SH-SY5Y (cell line): ENCODE results near the gene ADORA1.

Experiments used
- GATA2 ChIP-seq: IDR thresholded peaks from 2 replicates; pipeline ENCODE4 v1.6.1; 2011; ENCODE audit warnings: mild to moderate bottlenecking, low read depth, low read length
- GATA3 ChIP-seq: IDR thresholded peaks from 2 replicates; pipeline ENCODE4 v1.6.1; 2011; ENCODE audit warnings: low read depth, mild to moderate bottlenecking, low read length, moderate library complexity

ADORA1 gene

DNA sequence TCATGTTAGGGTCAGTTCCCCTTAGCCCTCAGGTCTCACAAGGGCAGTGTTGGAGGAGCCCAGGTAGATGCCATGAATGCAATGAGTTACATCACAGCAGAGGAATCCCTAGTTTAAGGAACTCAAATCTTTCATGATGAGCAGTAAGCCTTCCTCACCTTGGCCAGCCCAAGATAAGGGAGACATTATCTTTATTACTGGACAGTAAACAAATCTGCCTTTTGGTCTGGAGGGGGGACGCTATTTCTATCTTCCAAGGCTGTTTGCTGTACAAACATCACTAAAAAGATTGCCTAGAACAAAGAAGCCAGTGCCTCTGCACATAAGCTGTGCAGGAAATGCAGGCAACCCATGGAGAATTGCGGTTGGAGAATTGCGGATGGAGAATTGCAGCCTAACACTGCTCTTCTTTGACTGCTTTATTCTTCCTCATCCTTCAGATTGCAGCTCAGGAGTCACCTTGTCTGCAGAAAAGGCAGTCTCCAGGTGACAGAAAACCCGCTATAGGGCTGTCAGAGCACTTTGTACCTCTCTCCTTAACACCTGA lies 61.2 kb downstream of the ADORA1 start:
- no peak for TF ChIP-seq GATA3
- TF ChIP-seq GATA2 = no peak

DNA sequence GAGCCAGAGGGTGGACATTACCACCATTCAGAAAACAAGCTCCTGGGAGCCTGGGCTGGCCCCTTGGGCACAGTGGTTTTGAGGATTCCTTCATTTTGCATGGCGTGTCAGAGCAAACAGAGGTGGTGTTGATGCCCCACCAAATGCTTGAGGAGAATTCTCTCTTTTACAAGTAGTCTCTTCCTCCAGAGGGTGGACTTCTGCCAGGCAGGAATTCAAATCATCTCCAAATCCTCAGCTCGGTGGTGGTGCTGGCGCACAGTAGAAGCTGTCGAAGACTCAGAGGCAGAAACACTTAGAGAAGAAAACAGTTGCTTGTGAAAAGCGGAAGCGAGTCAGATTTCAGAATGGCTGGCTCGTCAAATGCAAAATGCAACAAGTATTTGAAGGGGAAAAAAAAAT lies 62.4 kb downstream of the ADORA1 start:
- no peak for TF ChIP-seq GATA3
- TF ChIP-seq GATA2 = no peak

DNA sequence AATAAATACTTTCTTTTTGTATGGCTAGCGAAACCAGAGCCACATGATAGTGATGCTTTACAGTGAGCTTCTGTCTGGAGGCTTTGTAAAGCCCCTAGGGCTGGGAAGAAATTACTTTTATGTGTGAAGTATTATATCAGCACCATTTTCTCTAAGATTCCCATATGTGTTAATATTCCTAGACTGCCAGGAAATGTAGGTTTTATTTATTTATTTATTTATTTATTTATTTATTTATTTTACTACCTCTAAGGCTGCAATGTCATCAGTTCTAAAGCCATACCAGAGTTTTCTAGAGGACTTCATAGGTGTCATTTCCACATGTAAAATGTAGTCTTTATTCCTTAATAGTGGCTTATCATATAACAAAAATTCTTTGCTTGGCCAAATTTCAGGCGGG lies 63.4 kb downstream of the ADORA1 start:
- TF ChIP-seq GATA3 = no peak
- no peak for TF ChIP-seq GATA2

DNA sequence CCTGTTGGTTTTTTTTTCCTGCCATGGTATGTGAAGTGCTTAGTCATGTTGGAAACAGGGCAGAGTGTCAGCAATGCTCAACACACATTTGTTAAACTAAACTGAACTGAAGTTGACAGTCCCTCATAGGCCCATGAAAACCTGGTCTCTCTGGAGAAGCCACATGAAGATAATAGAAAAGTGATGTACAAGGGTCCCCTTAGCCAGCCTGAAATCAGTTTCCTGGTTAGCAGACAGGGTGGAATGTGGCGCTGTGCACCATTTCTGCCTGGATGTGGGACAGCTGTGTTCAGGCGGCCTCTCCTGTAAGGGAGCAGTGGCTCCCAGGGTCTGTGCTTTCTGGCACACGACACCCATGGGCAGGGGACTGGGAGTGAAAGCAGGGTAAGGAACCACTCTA lies 68.8 kb downstream of the ADORA1 start:
- no peak for TF ChIP-seq GATA3
- TF ChIP-seq GATA2 = no peak

DNA sequence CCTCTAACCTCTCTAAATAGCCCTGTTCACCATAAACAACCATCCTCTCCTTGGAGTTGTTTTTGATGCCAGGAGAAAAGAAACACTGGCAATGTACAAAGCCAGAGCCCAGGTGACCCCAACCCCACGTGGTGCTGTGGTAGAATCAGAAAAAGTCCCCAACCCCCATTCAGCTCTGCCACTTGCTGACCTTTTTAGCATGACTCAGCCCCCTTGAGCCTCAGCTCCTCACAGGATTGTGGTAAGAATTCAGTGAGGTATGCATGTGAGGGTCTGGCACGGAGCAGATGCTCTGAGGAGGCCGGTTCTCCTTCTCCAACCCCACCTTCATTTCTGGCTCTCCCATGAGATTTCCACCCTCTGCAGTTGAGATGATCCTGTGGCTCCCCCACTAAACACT lies 70.1 kb downstream of the ADORA1 start:
- TF ChIP-seq GATA3 (no peak), GATA2 (no peak)

DNA sequence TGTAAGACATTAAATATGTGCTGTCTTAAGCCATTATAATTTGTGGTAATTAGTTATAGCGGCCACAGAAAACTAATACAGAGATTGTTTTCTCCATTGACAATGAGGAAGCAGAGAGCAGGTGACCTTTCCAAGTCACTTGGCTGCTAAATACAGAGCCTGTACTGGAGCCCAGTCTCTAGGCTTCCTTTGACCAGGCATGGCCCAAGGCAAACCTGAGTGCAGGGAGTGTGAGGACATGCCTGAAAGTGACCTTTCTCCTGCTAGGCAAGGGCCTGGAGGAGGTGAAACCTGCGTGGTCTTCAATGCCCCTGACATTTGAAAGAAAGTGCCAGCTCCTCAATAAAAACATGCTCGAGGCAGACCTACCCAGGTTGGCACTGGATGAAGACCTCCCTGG lies 71.5 kb downstream of the ADORA1 start:
- TF ChIP-seq GATA2 = no peak
- no peak for TF ChIP-seq GATA3

DNA sequence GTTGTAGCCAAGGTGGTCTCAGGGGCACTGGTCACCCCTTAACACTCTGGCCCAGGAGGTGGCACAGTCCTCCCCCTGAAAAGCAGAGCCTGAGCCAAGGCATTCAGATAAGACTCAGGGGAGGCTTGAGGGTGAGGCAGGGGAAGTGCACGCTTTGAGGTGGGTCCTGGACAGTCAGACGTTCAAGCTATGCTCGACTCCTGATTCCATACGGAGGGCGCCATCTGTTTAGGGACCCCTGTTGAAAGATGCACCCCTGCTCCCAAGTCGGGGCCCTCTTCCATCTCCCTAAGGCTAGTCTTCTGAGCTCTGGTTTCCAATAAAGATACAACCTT lies 71.9 kb downstream of the ADORA1 start:
- TF ChIP-seq GATA2 = no peak
- TF ChIP-seq GATA3 = no peak

DNA sequence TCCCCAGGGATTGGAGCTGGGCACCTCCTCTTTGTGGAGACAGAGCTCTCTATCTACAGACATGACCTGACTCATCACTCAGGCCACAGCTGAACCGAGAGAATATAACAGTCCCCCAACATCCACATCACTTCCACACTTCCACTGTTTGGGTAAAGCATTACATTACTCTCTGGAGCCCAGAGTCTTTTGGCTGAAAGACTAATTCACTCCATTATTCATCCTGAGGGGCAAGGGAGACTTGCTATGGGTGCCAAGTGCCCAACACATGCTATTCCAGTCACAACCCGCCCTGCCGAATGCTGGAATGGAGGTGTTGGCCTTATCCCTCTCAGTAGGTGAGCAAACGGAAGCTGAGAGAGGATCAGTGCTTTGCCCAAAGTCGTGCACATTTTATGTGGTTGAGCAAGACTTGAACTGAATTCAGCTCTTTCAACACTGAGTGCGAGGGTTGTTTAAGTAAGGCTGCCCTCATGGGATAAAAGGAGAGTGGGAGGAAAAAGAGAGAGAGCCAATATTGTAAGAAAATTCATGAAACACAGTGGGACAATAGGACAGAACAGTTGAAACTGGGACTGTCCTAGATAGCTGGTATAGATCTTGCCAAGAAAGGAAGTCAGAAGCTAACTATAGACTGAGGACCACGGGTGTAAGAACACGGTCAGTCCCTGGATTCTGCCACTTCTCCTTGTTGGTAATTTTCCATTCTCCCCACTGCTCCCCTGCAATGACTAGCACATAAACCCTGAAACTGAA lies 72.5 kb downstream of the ADORA1 start:
- TF ChIP-seq GATA2 = no peak
- no peak for TF ChIP-seq GATA3

DNA sequence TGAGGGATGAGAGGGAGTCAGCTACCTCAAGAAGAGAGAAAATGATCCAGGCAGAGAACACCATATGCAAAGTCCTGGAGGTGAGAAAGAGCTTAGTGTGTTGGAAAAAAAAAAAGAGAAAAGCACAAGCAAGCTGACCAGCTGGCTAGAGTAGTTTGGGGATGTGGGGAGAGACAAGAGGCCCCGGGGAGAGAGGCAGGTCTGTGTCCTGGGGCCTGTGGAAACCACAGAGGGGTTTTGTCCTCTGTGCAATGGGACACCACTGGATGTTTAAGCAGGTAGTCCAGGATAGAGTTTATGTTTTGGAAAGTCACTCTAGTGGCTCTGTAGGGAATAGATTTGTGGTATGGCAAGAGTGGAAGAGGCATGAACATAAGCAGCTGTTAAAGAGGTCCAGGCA lies 73.4 kb downstream of the ADORA1 start:
- no peak for TF ChIP-seq GATA3
- no peak for TF ChIP-seq GATA2

DNA sequence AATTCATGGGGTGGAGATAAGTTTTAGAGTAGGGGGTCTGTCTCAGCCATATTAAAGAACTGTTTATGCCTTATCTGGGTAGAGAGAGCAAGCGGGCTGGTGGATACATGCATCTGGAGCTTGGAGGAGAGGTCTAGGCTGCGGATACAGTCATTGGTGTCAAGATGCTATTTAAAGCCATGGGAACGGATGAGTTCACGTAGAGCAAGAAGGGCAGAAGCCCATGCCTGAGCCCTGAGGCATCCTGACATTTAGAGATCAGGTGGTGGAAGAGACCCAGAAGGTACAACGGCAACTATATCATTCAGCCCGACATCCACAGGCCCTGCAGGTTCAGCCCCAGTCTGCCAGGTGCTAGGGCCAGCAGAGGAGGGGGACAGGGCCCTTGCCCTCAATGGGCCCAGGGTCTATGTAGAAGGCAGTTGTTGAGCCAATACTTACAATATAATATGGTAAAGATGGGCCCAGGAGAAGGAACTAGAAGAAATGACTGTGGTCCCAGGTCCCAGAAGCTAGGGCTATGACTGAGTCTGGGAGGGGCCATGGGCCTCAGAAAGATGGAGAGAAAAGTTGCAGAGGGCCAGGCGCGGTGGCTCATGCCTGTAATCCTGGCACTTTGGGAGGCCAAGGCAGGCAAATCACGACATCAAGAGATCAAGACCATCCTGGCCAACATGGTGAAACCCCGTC lies 74.1 kb downstream of the ADORA1 start:
- TF ChIP-seq GATA3 (no peak), GATA2 (no peak)

DNA sequence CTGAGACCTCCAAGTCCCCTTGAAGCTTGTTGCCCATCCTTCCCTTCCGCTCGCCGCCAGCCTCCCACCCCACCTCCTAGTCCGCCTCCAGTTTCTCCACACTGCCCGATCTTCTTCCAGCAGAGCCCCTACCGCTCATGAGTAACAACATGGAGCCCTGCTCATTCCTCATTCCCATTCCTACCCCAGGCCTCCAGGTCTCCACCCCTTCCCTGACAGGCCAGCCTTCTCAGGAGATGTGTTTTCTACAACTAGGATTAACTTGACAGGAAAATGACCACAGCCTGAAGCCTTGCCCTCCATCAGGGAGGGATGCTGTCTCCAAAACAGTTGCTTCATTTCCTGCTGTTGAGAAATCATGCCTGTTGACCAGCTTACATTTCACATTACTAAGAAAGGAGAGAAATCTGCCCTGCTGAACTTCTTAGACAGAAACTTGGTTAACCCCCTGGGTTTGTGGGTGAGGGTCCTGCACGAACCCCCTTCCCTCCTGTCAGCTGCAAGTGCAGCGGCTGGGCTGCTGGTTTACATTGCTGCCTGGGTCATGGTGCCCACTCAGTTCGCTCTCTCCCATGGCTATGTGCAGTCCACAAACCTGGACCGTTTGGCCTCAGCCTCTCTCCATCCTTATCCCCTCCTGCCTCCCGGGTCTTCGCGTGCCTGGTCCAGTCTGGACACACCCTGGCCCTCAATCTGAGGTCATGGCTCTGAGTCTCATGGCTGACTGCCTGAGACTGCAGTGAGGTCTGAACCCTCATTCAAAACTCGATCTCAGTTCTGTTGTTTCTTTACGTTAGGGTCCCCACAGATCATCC lies 75.1 kb downstream of the ADORA1 start:
- no peak for TF ChIP-seq GATA3
- no peak for TF ChIP-seq GATA2

DNA sequence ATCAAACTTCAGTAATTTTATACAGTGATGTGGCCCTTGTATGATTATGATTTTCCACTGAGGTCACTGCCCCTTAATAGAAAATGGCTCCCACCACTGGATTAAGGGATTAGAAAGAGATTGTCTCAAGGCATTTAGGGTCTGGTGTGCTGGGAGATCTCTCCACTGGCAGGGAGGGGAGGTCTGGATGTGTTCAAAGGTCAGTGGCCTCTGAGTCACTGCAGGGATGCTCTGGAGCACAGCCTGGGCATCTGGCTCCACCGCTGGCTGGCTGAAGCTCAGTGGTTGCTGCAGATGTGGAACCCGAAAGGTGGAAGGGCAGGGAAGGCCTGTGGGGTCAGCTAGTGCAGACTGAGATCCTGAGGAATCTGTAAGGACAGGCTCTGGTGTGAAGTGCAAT lies 77.2 kb downstream of the ADORA1 start:
- TF ChIP-seq GATA2 = no peak
- no peak for TF ChIP-seq GATA3

DNA sequence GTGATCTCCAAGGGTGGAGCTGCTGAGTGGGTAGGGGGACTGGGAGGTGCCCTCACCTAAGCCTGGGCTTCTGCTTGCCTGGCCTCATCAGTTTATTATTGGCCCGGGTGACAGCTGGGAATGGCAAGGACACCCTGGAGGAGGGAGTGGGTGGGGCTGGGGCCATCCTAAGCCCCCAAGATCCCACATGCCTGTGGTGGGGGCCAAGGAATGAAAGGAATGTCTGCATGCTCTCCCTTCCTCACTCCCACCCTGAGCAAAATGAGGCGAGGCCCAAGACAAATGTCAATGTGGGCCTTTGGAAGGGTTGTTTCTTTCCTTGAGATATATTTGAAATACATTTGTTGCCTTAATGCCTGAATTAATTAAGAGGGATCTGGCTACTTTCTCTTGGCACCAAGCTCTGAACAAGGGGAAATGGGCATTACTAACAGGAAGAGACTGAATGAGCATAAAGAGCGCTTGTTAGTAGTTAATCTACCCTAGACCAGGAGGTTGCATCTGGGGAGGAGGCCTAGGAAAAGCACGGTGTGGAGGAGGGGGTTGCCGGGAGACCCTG lies 78.7 kb downstream of the ADORA1 start:
- TF ChIP-seq GATA2 = no peak
- no peak for TF ChIP-seq GATA3

DNA sequence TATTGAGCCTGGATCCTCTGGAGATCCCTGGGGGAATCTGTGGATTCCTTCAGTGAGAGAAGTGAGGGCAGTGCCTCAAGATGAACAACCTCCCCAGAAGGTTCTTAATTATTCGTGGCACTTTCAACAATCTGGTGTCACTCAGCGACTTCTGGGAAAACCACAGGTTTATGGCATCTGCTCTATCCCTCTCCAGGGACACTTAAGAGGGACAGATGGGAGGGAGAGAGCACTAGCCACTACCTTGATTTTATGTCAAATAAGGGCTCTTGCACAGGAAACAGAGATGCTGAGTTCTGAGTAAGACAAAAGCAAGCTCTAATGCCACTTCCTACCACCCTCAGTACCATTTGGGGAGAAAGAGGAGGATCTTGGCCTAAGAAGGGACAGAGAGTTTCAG lies 80.2 kb downstream of the ADORA1 start:
- no peak for TF ChIP-seq GATA3
- no peak for TF ChIP-seq GATA2
